HepG2 (cell line): ENCODE data around the gene CERS6. TPM values are rescaled to one million over a fixed set of nuclear protein-coding genes. Genes with fewer than 3 reads are reported as not detected.

Source experiments
- AGO1 ChIP-seq: fragments of 200-400 bp; formaldehyde crosslinking; IDR thresholded peaks from 2 replicates; pipeline ENCODE4 v1.6.1; 2017; ENCODE audit warnings: mild to moderate bottlenecking, low read depth, low read length, moderate library complexity; ENCODE audit not compliant: poor library complexity, severe bottlenecking
- BRD4 ChIP-seq: sonication (generic); formaldehyde crosslinking; IDR thresholded peaks from 2 replicates; pipeline ENCODE4 v1.4.0; 2020; ENCODE audit warnings: missing genetic modification reagents
- DNMT1 ChIP-seq: sonication (generic); formaldehyde crosslinking; IDR thresholded peaks from 2 replicates; pipeline ENCODE4 v1.5.1; 2020; ENCODE audit warnings: mild to moderate bottlenecking, missing genetic modification reagents
- FOXK2 ChIP-seq: fragments of 450-650 bp; IDR thresholded peaks from 2 replicates; pipeline ENCODE4 v1.6.1; 2016
- ISX ChIP-seq: sonication (generic); formaldehyde crosslinking; conservative IDR thresholded peaks from 2 replicates; pipeline ENCODE4 v1.5.0; 2020; ENCODE audit warnings: missing genetic modification reagents
- MAZ ChIP-seq, 2 experiments: sonication (generic) in 1 of 2; formaldehyde crosslinking in 1 of 2; IDR thresholded peaks; 2 replicates each; pipeline versions ENCODE4 v1.5.0 to v1.6.1; 2012 to 2020; ENCODE audit warnings: low read depth in 2 of 2, mild to moderate bottlenecking in 2 of 2, borderline replicate concordance in 1 of 2, improper control_type of control experiment in 1 of 2, low read length in 1 of 2, missing genetic modification reagents in 1 of 2, moderate library complexity in 1 of 2
- NCOA5 ChIP-seq: sonication (generic); formaldehyde crosslinking; IDR thresholded peaks from 2 replicates; pipeline ENCODE4 v1.4.0; 2020; ENCODE audit warnings: missing genetic modification reagents
- NFE2L1 ChIP-seq: sonication (generic); formaldehyde crosslinking; IDR thresholded peaks from 2 replicates; pipeline ENCODE4 v1.4.0; 2020; ENCODE audit warnings: missing genetic modification reagents, mild to moderate bottlenecking, borderline replicate concordance
- PBX3 ChIP-seq: sonication (generic); formaldehyde crosslinking; IDR thresholded peaks from 2 replicates; pipeline ENCODE4 v1.8.1; 2023; ENCODE audit warnings: missing genetic modification reagents, inconsistent platforms, borderline replicate concordance
- PRMT3 ChIP-seq: sonication (generic); formaldehyde crosslinking; IDR thresholded peaks from 2 replicates; pipeline ENCODE4 v1.8.1; 2022; ENCODE audit warnings: low read depth, mild to moderate bottlenecking, moderate library complexity, missing genetic modification reagents, borderline replicate concordance
- RAD51 ChIP-seq: fragments of 450-650 bp; IDR thresholded peaks from 2 replicates; pipeline ENCODE4 v1.6.1; 2016; ENCODE audit warnings: borderline replicate concordance
- RCOR2 ChIP-seq: IDR thresholded peaks from 2 replicates; pipeline ENCODE4 v1.6.1; 2016; ENCODE audit warnings: missing biosample characterization, missing genetic modification reagents
- RXRB ChIP-seq: IDR thresholded peaks from 2 replicates; pipeline ENCODE4 v1.6.1; 2016; ENCODE audit warnings: borderline replicate concordance, missing genetic modification reagents, missing compliant biosample characterization
- SOX13 ChIP-seq, 3 experiments: fragments of 450-650 bp in 1 of 3; sonication (generic) in 1 of 3; formaldehyde crosslinking in 1 of 3; IDR thresholded peaks in 2 of 3; conservative IDR thresholded peaks in 1 of 3; 2 replicates each; pipeline versions ENCODE4 v1.5.0 to v1.6.1; 2016 to 2020; ENCODE audit warnings: antibody characterized with exemption in 1 of 3, mild to moderate bottlenecking in 1 of 3, missing compliant biosample characterization in 1 of 3, missing genetic modification reagents in 1 of 3, moderate library complexity in 1 of 3
- TEAD3 ChIP-seq: optimal IDR thresholded peaks from 2 replicates; pipeline ENCODE3; 2016; ENCODE audit warnings: borderline replicate concordance
- ZBTB26 ChIP-seq: IDR thresholded peaks from 2 replicates; pipeline ENCODE4 v1.6.1; 2016; ENCODE audit warnings: missing compliant biosample characterization, missing genetic modification reagents, borderline replicate concordance
- ZEB1 ChIP-seq: IDR thresholded peaks from 2 replicates; pipeline ENCODE4 v1.6.1; 2012; ENCODE audit warnings: mild to moderate bottlenecking, low read depth, inconsistent platforms; ENCODE audit not compliant: insufficient replicate concordance
- ZNF230 ChIP-seq: sonication (generic); formaldehyde crosslinking; IDR thresholded peaks from 2 replicates; pipeline ENCODE4 v1.4.0; 2020; ENCODE audit warnings: mild to moderate bottlenecking, missing genetic modification reagents
- ZNF546 ChIP-seq: sonication (generic); formaldehyde crosslinking; conservative IDR thresholded peaks from 2 replicates; pipeline ENCODE4 v1.8.1; 2023; ENCODE audit warnings: mild to moderate bottlenecking, missing genetic modification reagents
- ZNF577 ChIP-seq: sonication (generic); formaldehyde crosslinking; IDR thresholded peaks from 2 replicates; pipeline ENCODE4 v1.4.0; 2020; ENCODE audit warnings: mild to moderate bottlenecking, low read depth, missing genetic modification reagents, borderline replicate concordance
- ZNF614 ChIP-seq: IDR thresholded peaks from 2 replicates; pipeline ENCODE4 v1.6.1; 2018; ENCODE audit warnings: missing biosample characterization, missing genetic modification reagents, inconsistent platforms, borderline replicate concordance
- ZNF761 ChIP-seq: sonication (generic); formaldehyde crosslinking; conservative IDR thresholded peaks from 2 replicates; pipeline ENCODE4 v1.4.0; 2020; ENCODE audit warnings: mild to moderate bottlenecking, missing genetic modification reagents
- ZSCAN30 ChIP-seq: sonication (generic); formaldehyde crosslinking; IDR thresholded peaks from 2 replicates; pipeline ENCODE4 v1.5.0; 2020; ENCODE audit warnings: mild to moderate bottlenecking, missing genetic modification reagents
- polyA plus RNA-seq, 8 experiments: library from polyadenylated mRNA; depleted of rRNA in 3 of 8; stranded (reverse) in 7 of 8; unstranded in 1 of 8; fragments of >200 nt; fragmentation: Illumina TruSeq in 4 of 8; extraction: Trizol in 4 of 8; gene quantifications; 2 replicates each; pipeline versions ENCODE4 v1.2.1 to v1.2.3, GENCODE V29; 2011 to 2016; ENCODE audit warnings: low read depth in 4 of 8, missing spikeins in 1 of 8, mixed read lengths in 1 of 8; ENCODE audit not compliant: insufficient read depth in 1 of 8
- total RNA-seq, 5 experiments: library from RNA; depleted of rRNA; stranded (reverse); fragments of >200 nt; fragmentation: Illumina TruSeq; extraction: Trizol; gene quantifications; 2 replicates each; pipeline ENCODE4 v1.2.3, GENCODE V29; 2016; ENCODE audit warnings: low read depth in 1 of 5
- TF ChIP-seq, protein P1 (sequence below): sonication (generic); formaldehyde crosslinking; IDR thresholded peaks from 2 replicates; pipeline ENCODE4 v1.5.0; 2020; ENCODE audit warnings: missing genetic modification reagents
- TF ChIP-seq, protein P2 (sequence below): sonication (generic); formaldehyde crosslinking; IDR thresholded peaks from 2 replicates; pipeline ENCODE4 v1.5.0; 2020; ENCODE audit warnings: missing genetic modification reagents, mild to moderate bottlenecking, borderline replicate concordance

CERS6 gene
- total and polyA plus RNA-seq, 2 of the 13 experiments (the other 11 are each of a cell fraction or from before 2014, with no cell fraction given): 10.1 to 20.3 TPM

GRCh38 chr2:168456521-168457189 lies 583 bp downstream of the CERS6 start (continued):
- TF ChIP-seq, protein P1, sequence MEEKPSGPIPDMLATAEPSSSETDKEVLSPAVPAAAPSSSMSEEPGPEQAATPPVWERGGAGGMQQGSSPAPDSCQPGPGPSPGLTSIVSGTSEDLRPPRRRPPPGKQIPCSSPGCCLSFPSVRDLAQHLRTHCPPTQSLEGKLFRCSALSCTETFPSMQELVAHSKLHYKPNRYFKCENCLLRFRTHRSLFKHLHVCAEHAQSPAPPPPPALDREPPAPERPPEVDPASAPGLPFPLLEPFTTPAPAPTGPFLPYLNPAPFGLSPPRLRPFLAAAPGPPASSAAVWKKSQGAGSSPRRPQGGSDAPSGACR (CRISPR knock-in tag): peak; percentile 88
- TF ChIP-seq ZNF761 (CRISPR knock-in tag) (peak; percentile 87; the same call in 1 of the 2 replicates), NCOA5 (no peak), NFE2L1 (CRISPR knock-in tag) (no peak), PBX3 (CRISPR knock-in tag) (no peak), BRD4 (CRISPR knock-in tag) (peak; percentile 54; the same call in 1 of the 2 replicates), RXRB (CRISPR knock-in tag) (peak; percentile 5; the same call in 1 of the 2 replicates), ZEB1 (no peak), TEAD3 (CRISPR knock-in tag) (peak; percentile 27), ZNF577 (CRISPR knock-in tag) (no peak), ZBTB26 (CRISPR knock-in tag) (peak; percentile 25; the same call in 1 of the 2 replicates), ZSCAN30 (CRISPR knock-in tag) (no peak; the same call in 1 of the 2 replicates), MAZ (IDR thresholded peaks at IDR 0.05; ENCODE audit: borderline replicate concordance, low read depth, low read length) (no peak), MAZ (CRISPR knock-in tag; IDR thresholded peaks at IDR 0.05; ENCODE audit: low read depth) (no peak; the same call in 1 of the 2 replicates), RCOR2 (CRISPR knock-in tag) (no peak), DNMT1 (CRISPR knock-in tag) (no peak), ISX (CRISPR knock-in tag) (no peak), SOX13 (IDR thresholded peaks at IDR 0.05) (no peak), SOX13 (CRISPR knock-in tag; conservative IDR thresholded peaks at IDR 0.05 in 1 of 2, IDR thresholded peaks at IDR 0.05 in 1 of 2) (peak in 1 of 2 experiments; percentile 32; a peak in 1 of 4 replicates), RAD51 (no peak), ZNF614 (peak; percentile 35; the same call in 1 of the 2 replicates), PRMT3 (0 out of 2 replicates have a peak, but pooled peaks have one; percentile 17), FOXK2 (no peak), AGO1 (peak; percentile 47), ZNF546 (CRISPR knock-in tag) (no peak), ZNF230 (CRISPR knock-in tag) (peak; percentile 63; the same call in 1 of the 2 replicates)
- TF ChIP-seq, protein P2, sequence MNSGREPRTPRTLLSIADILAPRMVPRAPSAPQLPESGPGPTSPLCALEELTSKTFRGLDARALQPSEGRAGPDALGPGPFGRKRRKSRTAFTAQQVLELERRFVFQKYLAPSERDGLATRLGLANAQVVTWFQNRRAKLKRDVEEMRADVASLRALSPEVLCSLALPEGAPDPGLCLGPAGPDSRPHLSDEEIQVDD (CRISPR knock-in tag): no peak
